HG03378 (cell line): ENCODE results near the gene BRSK1.

Experiments
- ATAC-seq: cut with Tn5 transposase; IDR thresholded peaks from one replicate; pipeline ENCODE4 v1.9.1; 2021; ENCODE audit warnings: mild to moderate bottlenecking, moderate library complexity; ENCODE audit not compliant: unreplicated experiment

BRSK1 gene

DNA sequence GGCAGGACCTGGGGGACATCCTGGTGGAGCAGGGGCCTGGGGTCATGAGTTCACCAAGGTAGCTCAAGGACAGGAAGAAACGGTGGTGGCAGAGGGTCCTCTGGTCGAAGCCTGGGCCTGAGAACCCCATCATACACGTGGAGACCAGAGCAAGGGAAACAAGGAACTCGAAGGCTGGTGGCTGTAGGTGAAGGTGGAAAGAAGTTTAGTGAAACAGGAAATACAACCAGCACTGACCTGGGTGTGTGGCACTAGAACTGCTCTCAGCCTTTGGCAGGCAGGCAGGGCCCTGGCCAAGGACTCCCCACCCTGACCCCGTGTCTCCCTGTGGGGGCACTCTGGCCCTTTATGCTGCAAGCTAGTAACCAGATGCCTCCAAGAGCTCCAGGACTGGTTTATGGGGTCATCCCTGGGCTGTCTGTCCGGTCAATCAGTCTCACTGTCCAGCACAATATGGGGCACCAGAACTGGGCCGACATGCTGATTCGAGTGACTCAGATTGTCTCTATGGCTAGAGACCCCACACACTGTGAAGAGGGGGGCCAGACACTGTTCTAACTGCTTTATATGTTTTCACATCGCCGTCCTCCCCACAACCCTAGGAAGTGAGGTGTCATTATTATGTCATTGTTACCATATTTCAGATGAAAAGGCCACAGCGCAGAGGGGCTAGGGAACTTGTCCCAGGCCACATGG, 67.0 kb downstream of the BRSK1 start:
- no peak for ATAC-seq

DNA sequence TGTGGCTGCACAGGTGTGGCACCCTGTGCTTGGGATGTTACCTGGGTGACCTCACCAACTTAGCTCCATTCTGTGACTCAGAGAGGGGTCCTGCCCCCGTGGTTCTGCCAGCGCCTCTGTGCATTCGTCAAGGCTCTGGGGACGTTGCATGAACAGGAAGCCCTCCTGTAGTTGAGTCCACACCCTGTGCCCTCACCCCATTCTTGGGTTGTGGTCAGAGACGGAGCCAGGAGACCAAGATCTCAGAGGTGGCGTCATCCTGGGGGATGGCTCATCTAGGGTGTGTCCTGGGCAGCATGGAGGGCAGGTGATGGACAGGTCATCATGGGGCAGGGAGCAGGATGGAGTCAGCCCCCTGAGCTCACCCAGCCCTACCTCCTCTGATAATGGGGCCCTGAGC, 68.2 kb downstream of the BRSK1 start:
- ATAC-seq: no peak

DNA sequence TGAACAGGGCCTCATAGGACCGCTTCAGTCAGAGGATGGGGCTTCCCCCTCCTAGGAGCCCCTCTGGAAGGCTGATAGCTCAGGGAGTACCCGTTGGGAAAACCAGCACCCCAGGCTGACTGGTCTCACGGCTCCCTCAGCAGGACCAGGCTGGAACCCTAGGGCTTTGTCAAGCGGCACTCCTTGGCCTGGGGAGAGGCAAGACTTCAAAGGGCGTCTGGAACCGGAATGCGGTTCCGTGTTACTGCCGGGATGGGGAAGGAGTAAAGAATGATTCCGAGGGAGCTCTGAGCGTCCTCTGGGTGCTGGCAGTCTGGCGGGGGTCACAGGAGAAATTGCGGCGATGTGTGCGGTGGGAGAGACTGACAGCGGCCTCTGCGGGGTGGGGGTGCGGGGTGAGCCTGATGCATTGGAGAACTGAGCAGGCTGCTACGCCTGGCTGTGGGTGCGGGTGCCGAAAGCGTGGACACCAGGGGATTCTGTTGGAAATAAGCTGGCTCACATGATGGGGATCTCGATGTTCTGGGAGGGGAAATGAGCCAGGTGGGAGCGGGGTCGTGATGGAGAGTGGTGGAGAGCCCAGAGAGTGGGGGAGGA, 68.8 kb downstream of the BRSK1 start:
- no peak for ATAC-seq

DNA sequence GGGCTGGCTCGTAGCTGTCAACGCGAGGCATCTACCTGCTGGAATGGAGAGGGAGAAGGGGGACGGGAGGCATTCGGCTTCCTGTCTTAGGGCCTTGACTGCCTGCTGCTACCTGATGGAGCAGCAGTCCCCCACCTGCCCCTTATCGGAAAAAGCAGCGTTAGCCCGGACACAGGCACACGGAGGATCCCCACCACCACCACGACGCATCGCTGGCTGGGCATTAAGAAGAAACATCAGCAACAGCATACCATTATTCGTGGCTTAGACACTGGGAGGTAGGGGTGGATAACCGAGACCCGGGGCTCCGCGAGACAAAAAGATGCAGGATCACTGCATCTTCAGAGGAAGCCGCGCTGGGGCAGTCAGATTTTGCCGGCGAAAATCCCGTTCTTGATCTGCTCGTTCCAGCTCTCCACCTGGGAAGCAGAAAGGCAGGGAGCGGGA, 69.6 kb downstream of the BRSK1 start:
- no peak for ATAC-seq

DNA sequence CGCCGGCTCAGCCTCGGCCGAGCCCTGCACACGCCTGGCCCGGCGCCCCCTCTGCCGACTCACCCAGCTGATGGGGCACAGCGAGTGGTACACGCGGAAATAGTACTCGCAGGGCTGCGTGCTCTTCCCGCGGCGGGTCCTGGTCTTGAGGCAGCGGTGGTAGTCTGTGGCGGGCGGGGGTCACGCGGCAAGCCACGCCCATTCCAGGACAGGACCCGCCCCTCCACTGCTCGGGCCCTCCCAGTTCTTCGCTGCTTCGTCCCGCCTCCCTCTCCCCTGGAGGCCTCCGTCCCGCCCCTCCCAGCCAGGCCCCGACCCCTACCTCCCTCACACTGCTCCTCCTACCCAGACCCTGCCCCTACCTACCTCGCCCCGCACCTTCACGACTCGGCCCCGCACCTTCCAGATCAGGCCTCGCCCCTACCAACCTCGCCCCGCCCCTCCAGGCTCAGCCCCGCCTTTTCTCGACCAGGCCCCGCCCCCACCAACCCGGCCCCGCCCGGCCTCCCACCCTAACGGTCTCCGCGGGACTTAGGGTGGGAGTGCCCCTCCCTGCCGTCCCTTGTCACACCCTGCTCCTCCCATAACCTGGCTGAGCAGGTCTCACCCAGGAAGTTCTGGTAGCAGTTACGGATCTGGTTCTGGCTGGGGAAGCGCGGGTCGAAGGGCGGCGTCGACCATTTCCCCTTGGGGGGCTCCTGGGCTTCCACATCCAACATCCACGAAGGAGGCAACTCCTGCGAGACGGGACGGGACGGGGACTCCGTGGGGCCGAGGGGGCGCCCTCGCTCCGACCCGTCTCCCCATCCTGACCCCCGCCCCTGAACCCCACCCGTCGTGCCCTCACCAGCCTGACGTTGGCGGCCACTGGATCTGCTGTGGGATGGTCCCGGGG, 70.3 kb downstream of the BRSK1 start:
- no peak for ATAC-seq

DNA sequence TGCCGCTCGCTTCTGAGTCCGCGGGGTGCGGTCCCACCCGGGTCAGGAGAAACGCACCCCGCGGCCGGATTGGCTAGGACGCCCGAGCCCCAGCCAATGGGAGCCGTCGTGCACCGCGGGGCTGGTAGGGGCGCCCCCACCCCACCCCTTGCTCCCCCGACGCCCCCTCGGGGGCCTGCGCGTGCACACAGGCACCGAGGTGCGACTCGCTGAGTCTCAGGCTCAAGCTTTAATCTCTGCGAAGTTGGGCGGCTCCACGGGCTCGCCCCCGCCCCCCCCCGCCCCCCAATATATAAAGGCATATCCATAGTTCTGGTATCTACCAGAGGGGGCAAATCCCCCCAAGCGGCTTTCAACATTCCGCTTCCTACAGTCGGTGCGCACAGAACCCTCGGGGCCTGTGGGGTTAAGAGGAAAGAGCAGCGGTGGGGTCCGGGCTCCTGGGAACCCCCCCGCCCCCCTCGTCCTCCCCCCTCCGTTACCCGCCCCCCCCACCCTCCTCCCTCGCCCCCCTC, 71.0 kb downstream of the BRSK1 start, which contains the start of gene COX6B2:
Gene COX6B2 (minus strand): TSS at position 22 of the 515 bp plus-strand sequence. CDS start 198 bp downstream, outside the sequence.
- ATAC-seq: no peak

DNA sequence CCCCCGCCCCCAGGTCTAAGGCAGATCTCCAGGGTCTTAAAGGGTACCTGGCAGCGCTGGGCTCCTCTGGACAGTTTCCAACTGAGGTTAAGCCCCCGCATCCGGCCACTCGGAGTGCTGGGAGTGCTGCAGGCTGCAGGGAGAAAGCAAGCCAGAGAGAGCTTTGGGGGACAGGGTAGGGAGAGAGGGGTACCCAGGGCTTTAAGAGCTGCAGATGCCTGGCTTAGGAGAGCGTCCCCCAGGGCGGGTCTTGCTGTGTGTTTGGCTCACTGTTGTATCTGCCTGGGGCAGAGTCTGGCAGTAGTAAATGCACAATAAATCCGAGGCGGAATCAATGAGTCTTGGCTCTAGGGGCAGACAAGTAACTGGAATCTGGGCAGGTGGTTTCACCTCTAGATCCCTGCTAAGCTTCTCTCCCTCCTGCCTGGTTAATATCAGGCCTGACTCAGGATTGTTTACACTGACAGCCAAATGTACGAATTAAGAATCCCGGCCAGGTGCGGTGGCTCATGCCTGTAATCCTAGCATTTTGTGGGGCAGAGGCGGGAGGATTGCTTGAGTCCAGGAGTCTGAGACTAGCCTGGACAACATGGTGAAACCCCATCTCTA, 71.5 kb downstream of the BRSK1 start:
- ATAC-seq: no peak

DNA sequence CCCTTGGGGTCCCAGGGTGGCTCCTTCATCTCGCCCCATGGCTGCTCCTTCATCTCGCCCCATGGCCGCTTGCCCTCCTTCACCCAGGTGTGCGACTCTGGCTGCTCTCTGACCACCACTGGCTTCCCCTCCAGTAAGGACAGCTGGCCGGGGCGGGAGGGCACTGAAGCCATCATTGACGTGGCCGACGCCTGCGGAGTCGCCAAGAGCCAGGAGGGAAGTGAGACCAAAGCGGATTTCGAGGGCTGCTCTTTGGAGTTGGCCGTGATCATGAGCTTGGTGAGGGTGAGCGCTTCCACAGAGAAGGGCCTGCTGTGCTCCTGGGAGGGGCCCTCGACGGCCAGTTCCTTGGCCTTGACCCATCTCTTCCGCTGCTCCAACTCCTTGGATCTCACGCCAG, 74.7 kb downstream of the BRSK1 start:
- ATAC-seq: no peak

DNA sequence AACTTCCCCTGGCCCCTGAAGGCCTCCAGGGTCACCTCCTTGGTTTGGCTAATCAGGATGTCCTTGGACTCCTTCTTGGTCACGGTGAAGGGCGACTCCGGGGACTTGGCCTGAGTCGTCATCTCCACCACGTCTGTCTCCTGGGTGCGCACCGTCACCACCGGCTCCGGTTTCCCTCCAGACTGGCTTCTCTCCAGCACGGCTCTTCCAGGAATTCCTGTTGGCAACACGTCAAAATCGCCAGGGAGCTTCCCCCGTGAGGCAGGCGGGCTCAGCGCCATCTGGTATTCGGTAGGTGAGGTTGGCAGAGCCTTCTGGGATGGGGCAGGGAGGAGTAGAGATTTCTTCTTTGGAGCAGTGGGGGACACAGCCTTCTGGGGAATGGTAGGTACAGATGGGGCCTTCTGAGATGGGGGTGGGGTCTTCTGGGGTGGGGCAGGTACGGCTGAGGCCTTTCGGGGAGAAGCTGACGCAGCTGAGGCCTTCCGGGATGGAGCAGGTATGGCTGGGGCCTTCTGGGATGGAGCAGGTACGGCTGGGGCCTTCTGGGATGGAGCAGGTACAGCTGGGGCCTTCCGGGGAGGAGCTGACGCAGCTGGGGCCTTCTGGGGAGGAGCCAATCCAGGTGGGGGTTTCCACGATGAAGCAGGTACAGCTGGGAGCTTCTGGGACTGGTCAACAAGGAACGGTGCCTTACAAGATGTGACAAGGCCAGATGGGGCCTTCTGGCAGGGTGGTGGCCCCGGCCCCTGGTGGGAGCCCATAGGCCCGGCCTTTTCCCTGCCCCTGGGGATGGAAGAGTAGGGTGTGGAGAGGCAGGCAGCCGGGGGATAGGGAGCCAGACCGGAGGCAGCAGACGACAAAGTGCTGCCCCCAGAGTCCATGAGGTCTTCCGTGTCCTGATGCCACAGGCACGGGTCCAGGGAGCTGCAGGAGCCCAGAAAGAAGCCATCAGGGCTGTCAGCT, 75.4 kb downstream of the BRSK1 start:
- ATAC-seq: no peak

DNA sequence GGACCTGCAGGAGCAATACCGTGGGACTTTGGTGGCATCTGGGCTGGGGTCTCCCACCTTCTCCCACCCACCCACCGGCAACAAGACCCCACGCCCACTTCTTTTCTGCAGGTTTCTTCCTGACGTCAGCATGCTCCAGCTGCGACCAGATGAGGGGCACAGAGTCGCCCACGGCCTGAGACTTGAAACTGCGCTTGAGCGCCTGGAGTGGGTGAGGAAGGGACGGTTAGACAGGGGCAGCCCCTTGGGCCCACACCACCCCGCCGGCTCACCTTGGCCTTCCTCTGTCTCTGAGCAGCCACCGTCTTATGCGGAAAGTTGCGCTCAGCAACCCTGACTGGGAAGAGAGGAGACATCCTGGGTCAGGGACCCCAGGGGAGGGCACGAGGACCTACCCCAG, 77.1 kb downstream of the BRSK1 start:
- ATAC-seq: no peak
